Measurements from ENCODE around the gene C4orf36.

The C4orf36 gene

GRCh38 chr4:86891762-86892635, at the start of gene C4orf36:
Gene C4orf36, minus strand, starts transcription at chr4:86892422. Its CDS starts 902 bp downstream, at chr4:86891520.
- DNase-seq: peak; percentile 44

- no peak for DNase-seq
Measured at GRCh38 chr4:86940920-86941460, 48.8 kb upstream of the C4orf36 start.

DNA sequence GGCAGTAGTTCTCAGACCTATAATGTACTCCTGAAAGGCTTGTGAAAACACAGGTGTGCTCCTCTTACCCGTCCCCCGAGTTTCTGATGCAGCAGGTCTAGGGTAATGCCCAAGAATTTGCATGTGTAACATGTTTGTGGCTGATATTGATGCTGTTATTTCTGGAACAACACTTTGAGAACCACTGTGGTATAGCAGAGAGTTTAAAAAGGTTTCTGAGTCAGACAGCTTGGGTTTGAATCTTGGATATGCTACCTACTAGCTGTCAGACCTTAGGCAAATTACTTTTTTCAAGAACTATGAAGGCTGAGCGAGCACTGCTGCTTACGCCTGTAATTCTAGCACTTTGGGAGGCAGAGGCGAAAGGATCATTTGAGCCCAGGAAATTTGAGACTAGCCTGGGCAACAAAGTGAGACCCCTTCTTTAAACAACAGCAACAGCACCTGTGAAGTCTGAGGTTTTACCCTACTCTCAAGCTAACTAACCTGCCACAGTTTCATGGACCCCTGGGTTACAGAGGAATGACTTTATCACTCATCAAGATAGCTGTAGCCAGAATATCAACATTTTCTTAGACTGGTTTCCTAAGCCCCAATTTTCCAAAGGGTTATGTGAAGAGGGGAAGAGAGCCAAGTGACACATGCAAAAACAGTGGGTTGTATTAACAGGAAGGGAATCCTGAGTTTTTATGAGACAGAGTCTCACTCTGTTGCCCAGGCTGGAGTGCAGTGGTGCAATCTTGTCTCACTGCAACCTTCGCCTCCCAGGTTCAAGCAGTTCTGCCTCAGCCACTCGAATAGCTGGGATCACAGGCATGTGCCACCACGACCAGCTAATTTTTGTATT, 47.7 kb upstream of the C4orf36 start:
- DNase-seq: no peak

GRCh38 chr4:86938771-86939520, 46.7 kb upstream of the C4orf36 start:
- no peak for DNase-seq

DNA sequence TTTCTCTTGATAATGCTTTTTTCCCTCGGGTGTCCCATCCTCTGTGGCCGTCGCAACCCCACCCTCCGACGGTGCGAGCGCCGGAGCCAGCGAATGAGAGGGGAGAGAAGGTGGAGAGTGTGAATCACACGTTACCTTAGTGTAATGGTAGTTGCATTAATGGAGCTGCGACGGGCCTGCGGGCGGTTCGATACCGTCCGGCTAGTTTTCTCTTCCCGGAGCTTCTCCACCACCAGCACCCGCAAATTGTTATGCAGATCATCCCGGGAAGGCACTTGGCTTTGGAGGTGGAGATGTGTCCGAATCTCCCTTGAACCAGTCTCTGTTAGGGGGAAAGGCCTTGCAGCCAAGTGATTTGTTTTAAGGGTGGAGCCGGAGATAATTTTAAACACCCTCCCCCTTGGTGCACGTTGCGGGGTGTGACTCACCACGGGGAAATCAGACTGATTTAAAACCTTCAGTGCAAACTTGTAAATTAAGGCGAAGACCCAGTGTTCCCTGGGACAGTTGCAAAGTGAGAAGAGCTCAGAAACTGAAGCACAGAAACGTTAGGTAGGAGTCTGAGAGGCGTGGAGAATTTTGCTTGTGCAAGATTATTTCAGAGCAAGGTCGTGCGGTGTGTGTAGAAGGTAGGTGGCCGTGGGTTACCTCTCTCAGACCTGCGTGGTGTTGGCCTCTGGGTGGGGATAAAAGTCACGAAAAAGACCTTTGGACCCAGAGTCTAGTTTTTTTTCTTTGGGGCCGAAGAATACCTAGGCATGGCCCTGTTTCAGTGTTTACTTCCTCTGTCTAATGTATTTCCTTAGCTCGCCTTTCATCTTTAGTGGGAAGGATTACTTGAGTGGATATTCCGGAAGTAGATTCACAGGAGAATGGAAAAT, 43.9 kb upstream of the C4orf36 start:
- DNase-seq: no peak

DNA sequence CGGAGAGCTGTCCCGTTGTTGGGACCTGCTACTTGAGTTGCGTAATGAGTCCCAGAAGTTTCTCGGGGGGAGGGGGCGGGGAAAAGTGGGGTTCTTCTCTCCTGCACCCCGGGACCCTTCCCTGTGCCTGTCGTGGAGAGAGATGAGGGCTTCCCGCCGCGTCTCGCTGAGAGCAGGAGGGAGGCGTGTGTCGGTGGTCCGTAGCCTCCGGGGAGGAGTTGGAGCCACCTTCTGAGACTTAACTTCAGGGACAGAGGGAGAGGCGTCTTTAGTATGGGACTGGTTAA, 43.3 kb upstream of the C4orf36 start:
- DNase-seq: peak; percentile 36

DNA sequence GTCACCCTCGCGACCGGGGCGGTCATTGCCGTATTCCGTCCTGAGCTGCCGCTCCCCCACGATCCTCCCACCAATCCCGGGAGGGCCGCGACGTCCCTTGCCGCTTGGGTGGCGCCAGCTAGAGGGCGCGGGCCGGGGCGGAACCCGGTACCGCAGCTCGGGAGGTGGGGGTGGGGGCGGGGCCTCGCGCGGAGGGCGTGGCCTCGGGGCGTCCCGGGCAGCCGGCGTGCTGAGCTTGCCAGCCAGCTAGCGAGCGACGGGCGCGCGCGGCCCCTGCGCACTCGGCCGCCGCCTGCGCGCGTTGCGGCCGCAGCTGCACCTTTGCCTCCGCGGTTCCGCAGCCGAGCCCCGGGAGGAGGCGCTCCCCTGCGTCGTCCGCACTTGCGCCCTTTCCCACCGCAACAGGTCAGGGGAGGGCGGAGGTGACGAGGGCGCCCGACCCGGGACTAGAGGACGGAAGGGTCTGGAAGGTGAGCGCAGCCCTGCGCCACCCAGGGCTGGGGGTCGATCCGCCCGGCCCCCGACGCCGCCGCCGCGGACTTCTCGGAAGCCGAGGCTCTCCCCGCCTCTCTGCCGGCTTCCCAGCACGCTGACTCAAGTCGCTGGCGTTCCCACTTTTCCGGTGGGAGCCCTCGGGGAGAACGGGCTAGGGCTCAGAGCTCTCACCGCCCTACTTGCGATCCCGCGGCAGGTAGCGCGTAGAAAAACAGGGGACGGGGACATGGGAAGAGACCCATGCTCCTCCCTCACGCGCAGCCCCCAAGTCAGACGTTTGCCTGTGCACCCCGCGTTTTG, 42.7 kb upstream of the C4orf36 start, which contains the start of gene AFF1:
Gene AFF1, plus strand, starts transcription at position 241 of the 795 bp plus-strand sequence. CDS start 13,523 bp downstream, outside the sequence.
- peak; percentile 95 for DNase-seq

DNA sequence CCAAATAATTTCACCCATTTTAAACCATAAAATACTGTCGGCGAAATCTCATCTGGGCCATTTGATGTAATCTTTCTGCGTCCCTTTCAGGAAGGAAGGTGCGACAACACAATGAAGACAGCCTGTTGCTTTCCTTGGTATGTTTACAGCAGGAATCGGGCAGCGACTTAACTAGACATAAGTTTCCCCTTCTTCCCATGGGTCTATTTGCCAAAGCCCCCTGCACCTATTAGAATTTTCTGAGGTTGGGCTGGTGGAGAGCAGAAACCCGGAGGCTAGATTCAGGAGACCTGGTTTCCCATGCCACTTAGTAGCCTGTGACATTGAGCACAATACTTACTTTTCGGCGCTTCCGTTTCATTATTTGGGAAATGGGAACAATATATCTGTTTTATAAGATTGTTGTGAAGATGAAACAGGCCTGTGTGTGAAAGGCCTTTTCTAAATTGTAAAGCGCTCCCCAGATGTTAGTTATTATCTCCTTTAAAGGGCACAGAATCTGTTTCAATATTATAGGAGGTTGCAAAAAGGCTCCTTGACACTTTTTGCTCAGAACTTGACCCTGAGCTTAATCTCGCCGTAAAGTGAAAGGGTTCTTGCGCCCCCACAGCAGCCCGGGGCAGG, 42.0 kb upstream of the C4orf36 start:
- no peak for DNase-seq

DNA sequence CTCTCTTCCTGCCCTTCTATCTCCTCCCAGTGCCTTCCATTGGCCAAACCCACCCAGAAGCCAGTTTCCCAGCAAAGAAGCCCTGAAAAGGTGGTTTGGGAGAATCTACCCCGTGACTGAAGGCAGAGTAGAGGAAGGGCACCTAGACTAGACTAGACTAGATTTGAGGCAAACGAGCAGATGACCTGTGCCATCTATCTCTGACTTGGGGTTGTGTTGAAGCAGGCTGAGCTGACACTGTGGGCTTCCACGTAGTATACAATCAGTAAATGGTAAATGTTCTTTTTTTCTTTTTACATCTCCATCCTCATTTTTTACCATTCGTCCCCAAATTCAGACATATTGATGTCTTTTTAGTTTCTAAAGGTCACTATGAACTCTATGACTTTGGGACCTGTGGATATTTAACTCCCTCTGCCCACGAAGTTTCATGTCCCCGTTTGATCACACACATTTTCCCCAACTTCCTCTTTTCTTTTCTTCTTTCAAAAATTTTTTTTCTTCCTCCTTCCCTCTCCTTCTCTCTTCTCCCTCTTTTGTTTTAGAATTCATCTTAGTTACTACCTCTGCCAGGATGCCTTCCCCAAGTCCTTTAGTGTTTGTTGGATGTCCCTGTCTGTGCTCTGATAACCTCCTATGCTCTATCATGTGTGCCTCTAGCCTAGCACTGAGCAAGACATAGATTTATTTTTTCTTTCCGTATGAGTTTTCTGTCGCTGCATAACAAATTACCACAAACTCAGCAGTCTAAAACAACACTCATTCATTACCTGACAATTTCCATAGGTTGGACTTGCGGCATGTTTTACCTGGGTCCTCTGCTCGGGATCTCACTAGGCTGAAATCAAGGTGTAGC, 36.4 kb upstream of the C4orf36 start:
- no peak for DNase-seq

DNA sequence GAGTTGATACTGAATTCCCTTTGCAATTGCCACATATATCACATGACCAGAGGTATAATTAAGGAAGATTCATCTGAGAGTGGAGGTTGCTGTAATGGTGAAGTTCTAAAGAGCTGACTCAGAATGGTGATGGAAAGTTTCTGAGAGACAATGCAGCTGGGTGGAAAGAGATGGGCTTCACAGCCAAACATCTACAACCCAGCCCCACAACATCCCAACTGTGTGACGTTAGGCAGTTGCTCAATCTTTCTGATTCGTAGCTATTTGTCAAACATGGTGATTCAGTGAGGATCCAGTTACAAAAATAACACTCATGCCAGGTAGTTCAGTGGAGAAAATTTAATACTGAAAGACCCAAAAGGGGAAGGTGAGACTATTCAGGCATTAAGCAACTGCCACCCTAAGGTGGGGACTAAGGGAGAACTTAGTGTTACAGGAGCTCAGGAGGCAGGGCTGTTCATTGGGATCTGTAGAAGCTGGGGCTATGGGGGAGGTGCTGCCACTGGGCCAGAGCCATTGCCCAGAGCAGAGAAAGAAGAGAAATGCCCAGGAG, 35.7 kb upstream of the C4orf36 start:
- DNase-seq: no peak

DNA sequence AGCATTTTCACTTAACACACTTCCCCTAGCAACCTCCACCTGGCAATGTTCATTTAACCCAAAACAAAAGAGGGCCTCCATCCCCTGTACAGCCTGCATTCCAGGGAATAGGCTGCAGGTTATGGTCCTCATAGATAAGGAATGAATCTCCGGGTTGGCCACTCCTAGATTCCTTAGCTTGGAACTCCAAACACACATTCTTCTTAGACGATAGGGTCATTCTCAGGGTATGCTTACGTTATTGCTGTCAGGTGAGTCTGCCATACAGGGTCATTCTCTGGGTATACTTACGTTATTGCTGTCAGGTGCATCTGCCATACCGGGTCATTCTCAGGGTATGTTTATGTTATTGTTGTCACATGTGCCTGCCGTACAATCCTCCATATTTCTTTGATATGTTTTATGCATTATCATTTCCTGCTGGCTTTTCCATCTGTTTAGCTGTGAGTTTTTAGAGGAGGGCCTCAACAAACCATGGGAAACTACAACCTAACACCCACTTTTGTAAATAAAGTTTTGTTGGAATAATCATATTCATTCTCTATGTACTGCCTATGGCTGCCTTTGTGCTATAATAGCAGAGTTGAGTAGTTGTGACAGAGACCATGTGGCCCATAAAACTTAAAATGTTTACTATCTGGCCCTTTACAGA, 34.3 kb upstream of the C4orf36 start:
- DNase-seq: no peak

GRCh38 chr4:86924811-86925210, 32.6 kb upstream of the C4orf36 start:
- DNase-seq: no peak

DNA sequence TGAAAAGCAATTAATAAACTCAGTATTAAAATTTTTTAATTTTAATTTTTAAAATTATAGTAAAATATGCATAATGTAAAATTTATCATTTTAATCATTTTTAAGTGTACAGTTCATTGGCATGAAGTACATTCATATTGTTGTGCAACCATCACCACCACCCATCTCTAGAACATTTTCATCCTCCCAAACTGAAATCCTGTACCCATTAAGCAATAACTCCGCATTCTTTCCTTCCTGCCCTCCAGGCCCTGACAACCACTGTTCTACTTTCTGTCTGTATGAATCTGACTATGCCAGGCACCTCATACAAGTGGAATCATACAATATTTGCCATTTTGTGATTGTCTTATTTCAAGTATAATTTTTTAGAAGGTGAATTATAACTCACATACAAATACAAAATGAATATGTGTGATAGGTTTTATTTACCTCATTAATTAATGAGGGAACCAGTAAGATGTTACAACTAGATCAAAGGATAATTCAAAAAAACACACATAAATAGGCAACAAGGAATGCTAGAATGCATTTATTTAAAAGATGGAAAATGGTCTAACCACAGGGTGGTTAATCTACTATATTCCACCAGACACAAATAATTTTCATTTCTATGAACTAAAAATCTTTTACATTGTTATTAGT, 29.5 kb upstream of the C4orf36 start:
- no peak for DNase-seq

GRCh38 chr4:86919561-86920223, 27.5 kb upstream of the C4orf36 start:
- no peak for DNase-seq

DNA sequence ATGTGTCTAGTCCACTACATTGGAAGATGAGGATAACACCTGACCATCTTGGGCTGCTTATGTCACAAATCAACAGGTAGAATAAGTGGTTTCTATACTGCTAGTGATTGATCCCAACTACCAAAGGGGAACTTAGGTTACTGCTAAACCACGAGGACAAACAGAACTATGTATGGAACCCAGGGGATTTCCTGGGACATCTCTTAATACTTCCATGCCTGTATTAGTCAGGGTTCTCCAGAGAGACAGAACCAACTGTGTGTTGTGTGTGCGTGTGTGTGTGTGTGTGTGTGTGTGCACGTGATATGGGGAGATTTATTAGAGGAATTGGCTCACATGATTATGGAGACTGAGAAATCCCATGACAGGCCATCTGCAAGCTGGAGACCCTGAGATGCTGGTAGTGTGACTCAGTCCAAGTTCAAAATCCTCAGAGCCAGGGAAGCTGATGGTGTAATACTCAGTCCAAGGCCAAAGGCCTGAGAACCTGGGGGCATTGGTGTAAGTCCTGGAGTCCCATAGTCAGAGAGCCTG, 26.4 kb upstream of the C4orf36 start:
- DNase-seq: no peak

DNA sequence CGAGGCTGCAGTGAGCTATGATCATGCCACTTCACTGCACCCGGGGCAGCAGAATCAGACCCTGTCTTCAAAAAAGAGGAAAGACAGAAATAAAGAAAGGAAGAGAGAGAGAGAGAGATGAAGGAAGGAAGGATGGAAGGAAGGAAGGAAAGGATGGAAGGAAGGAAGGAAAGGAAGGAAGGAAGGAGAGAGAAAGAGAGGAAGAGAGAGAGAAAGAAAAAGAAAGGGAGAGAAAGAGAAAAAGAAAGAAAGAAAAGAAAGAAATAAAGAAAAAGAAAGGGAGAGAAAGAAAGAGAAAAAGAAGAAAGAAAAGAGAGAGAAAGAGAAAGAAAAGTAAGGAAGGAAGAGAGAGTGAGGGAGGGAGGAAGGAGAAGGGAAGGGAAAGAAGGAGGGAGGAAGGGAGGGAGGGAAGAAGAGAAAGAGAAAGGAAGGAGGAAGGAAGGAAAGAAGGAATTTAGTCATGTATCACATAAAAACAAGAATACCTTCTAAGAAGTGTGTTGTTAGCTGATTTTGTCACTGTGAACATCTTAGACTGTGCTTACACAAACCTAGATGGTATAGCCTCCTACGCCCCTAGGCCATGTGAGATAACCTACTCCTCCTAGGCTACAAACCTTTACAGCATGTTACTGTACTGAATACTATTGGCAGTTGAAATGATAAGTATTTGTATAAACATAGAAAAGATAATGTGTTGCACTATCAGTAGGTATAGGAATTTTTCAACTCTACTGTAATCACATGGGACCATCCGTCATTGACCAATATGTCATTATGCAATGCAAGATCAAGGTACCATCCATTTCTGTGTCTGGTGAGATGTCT, 25.2 kb upstream of the C4orf36 start:
- DNase-seq: no peak

Data from midbrain (tissue), 1 donor.